HG03460 (cell line): ENCODE results near the gene EXOSC6.
"Not testable (repeated sequence)": the region's sequence is repeated elsewhere in the genome, so short reads cannot be mapped to it uniquely, and the experiment has no call there.

Source experiments
- ATAC-seq: cut with Tn5 transposase; IDR thresholded peaks from one replicate; pipeline ENCODE4 v1.9.1; 2021; ENCODE audit not compliant: unreplicated experiment

The EXOSC6 gene

GRCh38 chr16:70200063-70200462, 51.7 kb downstream of the EXOSC6 start:
- not testable (repeated sequence) for ATAC-seq

GRCh38 chr16:70199170-70199569, 52.6 kb downstream of the EXOSC6 start:
- ATAC-seq, result not testable (repeated sequence)

GRCh38 chr16:70198666-70199065, 53.1 kb downstream of the EXOSC6 start:
- not testable (repeated sequence) for ATAC-seq

- not testable (repeated sequence) for ATAC-seq
Observed at GRCh38 chr16:70198230-70198629, 53.5 kb downstream of the EXOSC6 start.

GRCh38 chr16:70197611-70198010, 54.1 kb downstream of the EXOSC6 start:
- ATAC-seq, result not testable (repeated sequence)
